Endothelial cell (in vitro differentiated cells): ENCODE data around the gene ZNF416. TPM values are rescaled to one million over a fixed set of nuclear protein-coding genes. Genes with fewer than 3 reads are reported as not detected.
A peak's percentile ranks its signal among the peaks of the same experiment; 100 is the strongest.

ENCODE experiments used
- DNase-seq: peaks from one replicate; pipeline ENCODE4 v3.0.0; 2021; ENCODE audit warnings: low spot score
- H3K27ac Mint-ChIP-seq: one replicate; pipeline ENCODE4 v1.8.0; 2021; ENCODE audit warnings: mixed read lengths, inconsistent platforms; ENCODE audit not compliant: unreplicated experiment
- H3K27me3 Mint-ChIP-seq: one replicate; pipeline ENCODE4 v1.8.0; 2021; ENCODE audit warnings: mild to moderate bottlenecking, moderate library complexity, mixed read lengths, inconsistent platforms; ENCODE audit not compliant: unreplicated experiment
- H3K36me3 Mint-ChIP-seq: one replicate; pipeline ENCODE4 v1.8.0; 2021; ENCODE audit warnings: mild to moderate bottlenecking, low read depth, mixed read lengths, inconsistent platforms; ENCODE audit not compliant: unreplicated experiment
- H3K4me1 Mint-ChIP-seq: one replicate; pipeline ENCODE4 v1.8.0; 2021; ENCODE audit warnings: mild to moderate bottlenecking, mixed read lengths, inconsistent platforms; ENCODE audit not compliant: unreplicated experiment
- H3K4me3 Mint-ChIP-seq: one replicate; pipeline ENCODE4 v1.8.0; 2021; ENCODE audit warnings: mild to moderate bottlenecking, mixed read lengths, inconsistent platforms; ENCODE audit not compliant: unreplicated experiment
- H3K9me3 Mint-ChIP-seq: one replicate; pipeline ENCODE4 v1.8.0; 2021; ENCODE audit warnings: mixed read lengths, inconsistent platforms; ENCODE audit not compliant: unreplicated experiment
- CTCF ChIP-seq: fragments of 200-600 bp; sonication (generic); IDR thresholded peaks from one replicate; pipeline ENCODE4 v1.5.0; 2021; ENCODE audit warnings: antibody characterized with exemption; ENCODE audit not compliant: unreplicated experiment
- long read RNA-seq: library from polyadenylated mRNA; unstranded; transcript quantifications from one replicate; pipeline ENCODE4 v2.0.0, GENCODE V29; 2020; ENCODE audit not compliant: unreplicated experiment
- total RNA-seq: library from RNA; stranded (reverse); fragmentation: NEBNext Ultra II Directional; extraction: Animal tissue kit (Norgen Biotek cat#: 25700); gene quantifications from one replicate; pipeline ENCODE4 v1.2.1, GENCODE V29; 2021; ENCODE audit not compliant: unreplicated experiment

Gene ZNF416
- 10.9 TPM for total RNA-seq
- long read RNA-seq, transcript ZNF416-201 (4 exons, 2,561 nt): major isoform, 9 of 9 reads
- long read RNA-seq, partial matches to known transcripts: 0 of 9 reads
- long read RNA-seq, other reads (novel, unspliced or antisense): 0 of 9 reads

GRCh38 chr19:57578487-57579205 lies at the start of gene ZNF416:
TSS of gene ZNF416 (minus strand) at chr19:57578911. CDS start at chr19:57578704, 207 bp downstream.
- peak within 1 kb of the TSS; percentile 92 for H3K4me3 Mint-ChIP-seq
- H3K36me3 Mint-ChIP-seq: peaks cover 46% of the 10 kb centered on the region
- peak; percentile 90 for DNase-seq
- TF ChIP-seq CTCF: no peak
- H3K27me3 Mint-ChIP-seq: peaks cover 11% of the 10 kb centered on the region
- peaks cover 45% of the 10 kb centered on the region for H3K9me3 Mint-ChIP-seq
- H3K27ac Mint-ChIP-seq: no peak within 1 kb of the TSS
- peaks cover 6% of the 10 kb centered on the region for H3K4me1 Mint-ChIP-seq

GRCh38 chr19:57623091-57623490 lies 44.4 kb upstream of the ZNF416 start:
- H3K4me1 Mint-ChIP-seq: no peaks in the 10 kb centered on the region
- peaks cover 4% of the 10 kb centered on the region for H3K27me3 Mint-ChIP-seq
- H3K27ac Mint-ChIP-seq: no peak overlapping the region
- H3K36me3 Mint-ChIP-seq: peaks cover 67% of the 10 kb centered on the region
- TF ChIP-seq CTCF: no peak
- peaks cover 43% of the 10 kb centered on the region for H3K9me3 Mint-ChIP-seq
- no peak for DNase-seq
- peak overlapping the region; percentile 86 for H3K4me3 Mint-ChIP-seq

GRCh38 chr19:57620673-57621348 lies 42.1 kb upstream of the ZNF416 start:
- H3K36me3 Mint-ChIP-seq: peaks cover 89% of the 10 kb centered on the region
- peaks cover 4% of the 10 kb centered on the region for H3K27me3 Mint-ChIP-seq
- peak overlapping the region; percentile 83 for H3K4me3 Mint-ChIP-seq
- peaks cover 3% of the 10 kb centered on the region for H3K4me1 Mint-ChIP-seq
- peaks cover 56% of the 10 kb centered on the region for H3K9me3 Mint-ChIP-seq
- H3K27ac Mint-ChIP-seq: no peak overlapping the region
- no peak for DNase-seq
- TF ChIP-seq CTCF: no peak

GRCh38 chr19:57615346-57615745 lies 36.6 kb upstream of the ZNF416 start:
- no peak for TF ChIP-seq CTCF
- Mint-ChIP-seq H3K4me1 (peaks cover 17% of the 10 kb centered on the region), H3K27ac (peak overlapping the region; percentile 84), H3K27me3 (peaks cover 12% of the 10 kb centered on the region), H3K4me3 (peak overlapping the region; percentile 100), H3K36me3 (peaks cover 61% of the 10 kb centered on the region), H3K9me3 (peaks cover 49% of the 10 kb centered on the region)
- no peak for DNase-seq
